A673 (cell line): Measurements from ENCODE around the gene EVI5L. TPM values are rescaled to one million over a fixed set of nuclear protein-coding genes. Genes with fewer than 3 reads are reported as not detected.
"Not testable (repeated sequence)": the region's sequence is repeated elsewhere in the genome, so short reads cannot be mapped to it uniquely, and the experiment has no call there.

ENCODE experiments used
- BruUV-seq: library from RNA; stranded (reverse); fragments of 400-500 nt; replicated peaks from 2 replicates; lab custom pipeline; 2021; lab: Mats Ljungman, UMichigan
- CTCF ChIA-PET: fragments of 300-600 bp; sonication (Branson Sonifier 250); formaldehyde crosslinking; loops from one replicate; lab custom pipeline; 2022; ENCODE audit warnings: antibody characterized with exemption; lab: Charles Lee
- POLR2A ChIA-PET: fragments of 300-600 bp; sonication (Branson Sonifier 250); formaldehyde crosslinking; loops from one replicate; lab custom pipeline; 2022; ENCODE audit warnings: antibody characterized with exemption; ENCODE audit not compliant: low non-redundant PET; lab: Charles Lee
- DNase-seq: peaks from one replicate; pipeline ENCODE4 v3.0.0-alpha.2; 2015; ENCODE audit warnings: low spot score
- H3K27ac ChIP-seq: fragments of 200-600 bp; sonication (generic); 2 replicates; pipeline ENCODE4 v1.5.1; 2016; ENCODE audit warnings: mixed run types, low read depth, mild to moderate bottlenecking, mixed read lengths, antibody characterized with exemption, low read length; ENCODE audit not compliant: poor library complexity, severe bottlenecking
- H3K27me3 ChIP-seq: fragments of 200-600 bp; sonication (generic); replicated peaks from 2 replicates; pipeline ENCODE4 v1.6.1; 2017; ENCODE audit warnings: mixed run types, low read depth, mild to moderate bottlenecking, mixed read lengths, antibody characterized with exemption, low read length; ENCODE audit not compliant: insufficient read depth, poor library complexity
- H3K36me3 ChIP-seq: fragments of 200-600 bp; sonication (generic); 2 replicates; pipeline ENCODE4 v1.6.1; 2016; ENCODE audit warnings: mixed run types, mild to moderate bottlenecking, mixed read lengths, antibody characterized with exemption, low read length; ENCODE audit not compliant: insufficient read depth, poor library complexity, severe bottlenecking
- H3K4me1 ChIP-seq: fragments of 200-600 bp; sonication (generic); 2 replicates; pipeline ENCODE4 v1.6.1; 2017; ENCODE audit warnings: mixed run types, mild to moderate bottlenecking, mixed read lengths, antibody characterized with exemption, low read length; ENCODE audit not compliant: insufficient read depth, poor library complexity, severe bottlenecking
- H3K4me3 ChIP-seq: fragments of 200-600 bp; sonication (generic); 2 replicates; pipeline ENCODE4 v1.5.1; 2016; ENCODE audit warnings: low read depth, mixed run types, mild to moderate bottlenecking, mixed read lengths, low read length; ENCODE audit not compliant: poor library complexity, severe bottlenecking
- H3K9me3 ChIP-seq: fragments of 200-600 bp; sonication (generic); 2 replicates; pipeline ENCODE4 v1.6.1; 2016; ENCODE audit warnings: mixed run types, low read depth, mild to moderate bottlenecking, mixed read lengths, antibody characterized with exemption, low read length; ENCODE audit not compliant: poor library complexity, severe bottlenecking
- CTCF ChIP-seq: fragments of 300-800, 200-600 bp; sonication (generic); conservative IDR thresholded peaks from 2 replicates; pipeline ENCODE4 v1.5.1; 2017; ENCODE audit warnings: low read depth, mild to moderate bottlenecking, antibody characterized with exemption, low read length, moderate library complexity, mixed read lengths
- EZH2 ChIP-seq: fragments of 200-600 bp; sonication (generic); IDR thresholded peaks from 2 replicates; pipeline ENCODE4 v1.6.1; 2017; ENCODE audit warnings: borderline replicate concordance, low read depth, mild to moderate bottlenecking, mixed read lengths, antibody characterized with exemption, low read length; ENCODE audit not compliant: poor library complexity, severe bottlenecking
- intact Hi-C: fragments of 100-400 bp; cut with micrococcal nuclease; formaldehyde crosslinking; loops from one replicate; pipeline ENCODE4 v1.10.0; 2022; ENCODE audit not compliant: unreplicated experiment
- total RNA-seq: library from RNA; stranded (reverse); gene quantifications from 2 replicates; pipeline ENCODE4 v1.2.3, GENCODE V29; 2021

Gene EVI5L
- total RNA-seq, 1 experiment from 2014 or later: 4.8 TPM

- H3K27me3 ChIP-seq: peaks cover 30% of the 10 kb centered on the region
- POLR2A ChIA-PET: no interaction called here
- no peak for TF ChIP-seq EZH2
- no peak for TF ChIP-seq CTCF
- no TSS peak for BruUV-seq
- intact Hi-C loops: no loop called here
- H3K4me1 ChIP-seq: no peaks in the 10 kb centered on the region
- H3K9me3 ChIP-seq: no peaks in the 10 kb centered on the region
- H3K4me3 ChIP-seq: no peak overlapping the region
- DNase-seq: no peak
- no peaks in the 10 kb centered on the region for H3K36me3 ChIP-seq
- H3K27ac ChIP-seq: no peak overlapping the region
- CTCF ChIA-PET: no interaction called here
Measured at GRCh38 chr19:7790416-7790815, 39.6 kb upstream of the EVI5L start.

GRCh38 chr19:7792281-7792680, 37.7 kb upstream of the EVI5L start:
- POLR2A ChIA-PET: no interaction called here
- Histone ChIP-seq H3K4me1 (no peaks in the 10 kb centered on the region), H3K36me3 (no peaks in the 10 kb centered on the region), H3K27ac (no peak overlapping the region), H3K27me3 (peaks cover 32% of the 10 kb centered on the region), H3K9me3 (no peaks in the 10 kb centered on the region), H3K4me3 (no peak overlapping the region)
- DNase-seq: no peak
- TF ChIP-seq EZH2 (no peak), CTCF (no peak)
- intact Hi-C loops: no loop called here
- CTCF ChIA-PET: no interaction called here
- no TSS peak for BruUV-seq

DNA sequence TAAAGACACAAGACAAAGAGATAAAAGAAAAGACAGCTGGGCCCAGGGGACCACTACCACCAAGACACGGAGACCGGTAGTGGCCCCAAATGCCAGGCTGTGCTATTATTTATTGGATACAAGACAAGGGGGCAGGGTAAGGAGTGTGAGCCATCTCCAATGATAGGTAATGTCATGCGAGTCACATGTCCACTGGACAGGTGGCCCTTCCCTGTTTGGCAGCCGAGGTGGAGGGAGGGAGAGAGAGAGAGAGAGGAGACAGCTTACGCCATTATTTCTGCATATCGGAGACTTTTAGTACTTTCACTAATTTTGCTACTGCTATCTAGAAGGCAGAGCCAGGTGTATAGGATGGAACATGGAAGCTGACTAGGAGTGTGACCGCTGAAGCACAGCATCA, 37.3 kb upstream of the EVI5L start:
- H3K27ac ChIP-seq, H3K4me3 ChIP-seq, H3K4me1 ChIP-seq, DNase-seq, BruUV-seq, POLR2A ChIA-PET, H3K36me3 ChIP-seq, H3K9me3 ChIP-seq, CTCF ChIA-PET, intact Hi-C loops: not testable (repeated sequence)
- peaks cover 28% of the 10 kb centered on the region for H3K27me3 ChIP-seq

- TF ChIP-seq CTCF: no peak
- TF ChIP-seq EZH2: no peak
- Histone ChIP-seq H3K27ac (no peak overlapping the region), H3K4me3 (no peak overlapping the region), H3K27me3 (peaks cover 27% of the 10 kb centered on the region), H3K4me1 (no peaks in the 10 kb centered on the region), H3K36me3 (no peaks in the 10 kb centered on the region), H3K9me3 (no peaks in the 10 kb centered on the region)
- DNase-seq: no peak
- intact Hi-C loops: no loop called here
- ChIA-PET POLR2A (no interaction called here), CTCF (no interaction called here)
- no TSS peak for BruUV-seq
Measured at GRCh38 chr19:7793493-7793892, 36.5 kb upstream of the EVI5L start.
